GM18498 (cell line): ENCODE data around the gene MINDY1.

Experiments used
- ATAC-seq: cut with Tn5 transposase; IDR thresholded peaks from one replicate; pipeline ENCODE4 v1.9.1; 2021; ENCODE audit warnings: mild to moderate bottlenecking, moderate library complexity; ENCODE audit not compliant: unreplicated experiment

Gene MINDY1

DNA sequence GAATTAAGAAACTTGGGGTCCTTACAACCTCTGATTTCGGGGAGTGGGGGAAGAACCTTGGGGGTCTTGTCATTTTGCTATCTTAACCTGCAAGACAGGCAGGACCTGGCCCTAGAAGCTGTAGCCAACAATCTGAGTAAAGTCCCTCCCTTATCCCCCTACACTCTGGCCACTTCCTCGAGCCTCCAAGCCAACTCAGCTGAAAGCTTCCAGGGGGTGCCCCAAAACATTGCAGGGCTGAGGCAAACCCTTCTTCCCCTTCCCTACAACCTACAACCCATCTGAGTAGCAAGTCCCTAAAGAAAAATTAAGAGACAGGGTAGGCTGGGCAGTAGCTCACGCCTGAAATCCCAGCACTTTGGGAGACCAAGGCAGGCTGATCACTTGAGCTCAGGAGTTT, 37.1 kb downstream of the MINDY1 start:
- no peak for ATAC-seq

GRCh38 chr1:150968491-150968890, 38.2 kb downstream of the MINDY1 start:
- no peak for ATAC-seq

DNA sequence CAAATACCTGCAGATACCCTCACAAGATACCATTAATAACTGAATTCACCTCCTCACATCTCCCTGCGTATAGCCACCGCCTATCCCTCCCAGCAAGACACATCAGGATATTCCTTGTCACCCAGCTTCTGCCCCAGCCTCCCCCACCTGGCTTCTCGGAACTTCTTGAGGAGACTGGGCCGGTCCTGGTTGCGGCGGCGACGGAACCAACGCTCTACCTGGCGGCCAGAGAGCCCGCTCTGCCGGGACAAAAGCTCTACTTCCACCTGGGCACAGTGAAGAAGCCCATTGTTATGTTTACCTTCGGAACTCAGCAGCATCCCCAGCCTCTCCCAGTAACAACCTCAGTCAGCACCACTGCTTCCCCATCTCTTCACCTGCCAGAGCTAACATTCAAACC, 38.8 kb downstream of the MINDY1 start:
- ATAC-seq, result no peak

DNA sequence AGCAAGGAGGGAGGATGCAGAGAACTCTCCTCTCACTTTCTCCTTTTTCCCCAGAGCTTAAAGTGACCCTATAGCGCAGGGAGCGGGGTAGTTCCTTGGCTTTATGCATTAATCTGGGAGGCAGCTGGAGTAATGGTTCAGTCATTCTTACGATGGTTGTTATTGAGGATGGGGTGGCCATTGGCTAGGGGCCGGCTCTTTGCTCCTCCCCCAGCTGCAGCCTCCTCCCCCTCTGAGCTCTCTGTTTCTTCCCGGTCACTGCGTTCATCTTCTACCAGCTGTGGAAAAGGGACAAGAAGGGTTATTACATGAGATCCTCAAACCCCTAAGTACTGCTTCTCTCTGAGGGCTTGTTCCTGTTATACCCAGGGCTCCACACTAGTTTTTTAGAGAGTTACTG, 40.7 kb downstream of the MINDY1 start:
- ATAC-seq, result no peak

DNA sequence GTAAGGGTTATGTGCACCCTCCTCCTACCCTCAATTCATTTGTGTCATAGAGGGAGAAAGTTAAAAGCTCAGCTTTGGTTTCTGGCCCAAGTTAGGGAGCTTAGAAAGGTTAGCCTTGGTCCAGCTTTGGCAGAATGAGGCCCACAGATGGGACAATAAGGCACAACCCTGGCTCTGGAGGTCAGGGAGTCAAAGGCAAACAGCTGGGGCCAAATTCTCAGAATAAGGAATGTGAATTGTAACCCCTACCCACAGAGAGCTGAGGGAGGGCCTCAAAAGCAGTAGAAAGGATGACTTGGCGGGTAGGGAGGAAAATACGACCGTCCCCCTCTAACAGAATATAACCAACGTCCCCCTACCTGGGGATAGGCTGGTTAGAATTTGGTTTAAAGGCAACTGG, 41.1 kb downstream of the MINDY1 start:
- no peak for ATAC-seq

DNA sequence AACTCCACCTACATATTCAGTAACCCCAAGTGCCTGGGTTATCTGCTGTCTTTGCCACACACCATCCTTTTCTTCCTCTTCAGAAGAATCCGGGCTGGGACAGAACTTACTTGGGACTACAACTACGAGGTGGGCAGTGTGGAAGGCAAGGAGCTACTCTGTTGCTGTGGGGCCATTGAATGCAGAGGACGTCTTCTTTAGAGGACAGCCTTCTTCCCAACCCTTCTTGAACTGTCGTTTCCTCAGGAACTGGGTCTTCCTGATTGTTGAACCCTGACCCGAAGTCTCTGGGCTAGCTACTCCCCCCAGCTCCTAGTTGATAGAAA, 42.6 kb downstream of the MINDY1 start:
- no peak for ATAC-seq

- no peak for ATAC-seq
Observed at GRCh38 chr1:150963321-150964163, 43.2 kb downstream of the MINDY1 start.

DNA sequence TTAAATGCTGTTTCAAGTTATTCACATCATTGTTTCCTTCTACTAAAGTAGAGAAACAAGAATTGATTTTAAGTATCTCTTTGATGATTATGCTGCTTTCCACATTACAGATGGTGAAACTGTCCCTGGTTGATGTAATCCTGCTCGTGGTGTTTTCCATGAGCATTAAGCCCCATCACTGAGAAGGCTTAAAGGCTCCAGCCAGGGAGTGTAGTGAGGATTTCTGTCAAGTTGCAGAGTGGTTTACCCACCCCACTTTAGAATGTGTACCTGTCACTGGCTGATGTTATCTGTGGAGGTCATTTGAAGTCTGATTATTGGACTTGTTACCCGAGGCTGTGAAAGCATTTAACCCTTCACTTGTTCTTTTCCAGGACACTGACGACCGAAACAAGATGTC, 44.9 kb downstream of the MINDY1 start:
- no peak for ATAC-seq

- no peak for ATAC-seq
Observed at GRCh38 chr1:150960646-150961045, 46.1 kb downstream of the MINDY1 start.

DNA sequence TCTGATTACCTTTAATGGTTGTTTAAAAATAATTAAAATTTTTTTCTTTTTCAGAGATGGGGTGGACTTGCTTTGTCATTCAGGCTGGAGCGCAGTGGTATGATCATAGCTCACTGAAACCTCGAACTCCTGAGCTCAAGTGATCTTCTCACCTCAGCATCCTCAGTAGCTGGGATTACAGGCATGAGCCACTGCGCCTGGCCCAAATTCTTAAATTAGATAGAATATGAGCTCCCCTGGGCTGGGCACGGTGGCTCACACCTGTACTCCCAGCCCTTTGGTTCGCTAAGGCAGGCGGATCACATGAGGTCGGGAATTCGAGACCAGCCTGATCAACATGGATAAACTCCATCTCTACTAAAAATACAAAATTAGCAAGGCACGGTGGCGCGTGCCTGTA, 49.0 kb downstream of the MINDY1 start:
- ATAC-seq, result no peak

GRCh38 chr1:150955280-150955679, 51.4 kb downstream of the MINDY1 start:
- ATAC-seq, result no peak

DNA sequence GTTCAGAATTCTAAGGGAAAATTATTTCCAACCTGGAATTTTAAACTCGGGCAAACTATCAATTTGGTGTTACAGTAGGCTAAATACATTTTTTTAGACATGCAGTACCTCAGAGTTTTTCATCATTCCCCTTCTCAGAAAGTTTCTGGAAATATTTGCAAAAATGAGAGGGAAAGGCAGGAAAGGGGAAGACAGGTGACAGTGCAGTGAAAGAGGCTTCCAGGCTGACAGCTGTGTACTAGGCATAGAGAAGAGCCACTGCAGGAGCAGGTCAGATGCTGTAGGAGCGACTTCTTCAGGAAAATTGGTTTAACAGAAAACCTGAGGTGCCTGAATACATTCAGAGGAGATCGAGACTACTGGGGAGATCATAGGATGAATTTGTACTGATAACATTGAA, 52.0 kb downstream of the MINDY1 start:
- ATAC-seq, result no peak
